GM23338 (cell line): ENCODE measurements around the gene STXBP5. TPM values are rescaled to one million over a fixed set of nuclear protein-coding genes. Genes with fewer than 3 reads are reported as not detected.

ENCODE experiments used
- ATAC-seq: fragments of 200-7000 bp; cut with Tn5 transposase; 3 replicates; pipeline ENCODE4 v1.9.1; 2020
- DNase-seq: peaks from one replicate; pipeline ENCODE4 v3.0.0-alpha.2; 2015; ENCODE audit warnings: low spot score
- H2AFZ ChIP-seq: fragments of 200-600 bp; sonication (generic); 2 replicates; pipeline ENCODE4 v1.8.0; 2016; ENCODE audit warnings: antibody characterized with exemption, mild to moderate bottlenecking, moderate library complexity
- H3F3A ChIP-seq: fragments of 200-600 bp; sonication (generic); replicated peaks from 2 replicates; pipeline ENCODE4 v1.8.0; 2017; ENCODE audit warnings: antibody characterized with exemption, mixed run types, low read depth
- H3K27ac ChIP-seq: fragments of 200-600 bp; sonication (generic); 2 replicates; pipeline ENCODE4 v1.6.1; 2016; ENCODE audit warnings: low read depth
- H3K27me3 ChIP-seq: fragments of 200-600 bp; sonication (generic); 2 replicates; pipeline ENCODE4 v1.8.0; 2016; ENCODE audit warnings: mild to moderate bottlenecking, mixed run types, moderate library complexity; ENCODE audit not compliant: insufficient read depth
- H3K36me3 ChIP-seq: fragments of 200-600 bp; sonication (generic); 2 replicates; pipeline ENCODE4 v1.8.0; 2016; ENCODE audit warnings: mild to moderate bottlenecking; ENCODE audit not compliant: insufficient read depth
- H3K4me1 ChIP-seq: fragments of 200-600 bp; sonication (generic); 2 replicates; pipeline ENCODE4 v1.8.0; 2016; ENCODE audit warnings: mild to moderate bottlenecking, moderate library complexity; ENCODE audit not compliant: insufficient read depth
- H3K4me2 ChIP-seq: fragments of 200-600 bp; sonication (generic); 2 replicates; pipeline ENCODE4 v1.7.1; 2017; ENCODE audit warnings: mixed run types
- H3K4me3 ChIP-seq: fragments of 200-600 bp; sonication (generic); 2 replicates; pipeline ENCODE4 v1.6.1; 2016; ENCODE audit warnings: mixed run types
- H3K79me2 ChIP-seq: fragments of 200-600 bp; sonication (generic); replicated peaks from 2 replicates; pipeline ENCODE4 v1.8.0; 2017; ENCODE audit warnings: mild to moderate bottlenecking; ENCODE audit not compliant: insufficient read depth
- H3K9me2 ChIP-seq: fragments of 200-600 bp; sonication (generic); 2 replicates; pipeline ENCODE4 v1.8.0; 2017; ENCODE audit not compliant: insufficient read depth
- H4K20me1 ChIP-seq: fragments of 200-600 bp; sonication (generic); replicated peaks from 2 replicates; pipeline ENCODE4 v1.8.0; 2017; ENCODE audit warnings: mild to moderate bottlenecking; ENCODE audit not compliant: insufficient read depth
- H3K27ac Mint-ChIP-seq: 2 replicates; pipeline ENCODE4 v1.8.0; 2020; ENCODE audit warnings: inconsistent platforms, mild to moderate bottlenecking, moderate library complexity, mixed read lengths
- H3K27me3 Mint-ChIP-seq: 3 replicates; pipeline ENCODE4 v1.8.0; 2022; ENCODE audit warnings: low read depth, mild to moderate bottlenecking, moderate library complexity, mixed read lengths, inconsistent platforms; ENCODE audit not compliant: insufficient read depth, poor library complexity
- H3K36me3 Mint-ChIP-seq: 3 replicates; pipeline ENCODE4 v1.8.0; 2021; ENCODE audit warnings: low read depth, mild to moderate bottlenecking, inconsistent platforms, moderate library complexity, mixed read lengths
- H3K4me1 Mint-ChIP-seq: 3 replicates; pipeline ENCODE4 v1.8.0; 2020; ENCODE audit warnings: mild to moderate bottlenecking, inconsistent platforms, mixed read lengths
- H3K4me3 Mint-ChIP-seq: 3 replicates; pipeline ENCODE4 v1.8.0; 2021; ENCODE audit warnings: moderate library complexity, mild to moderate bottlenecking, inconsistent platforms, mixed read lengths
- H3K9me3 Mint-ChIP-seq: 3 replicates; pipeline ENCODE4 v1.8.0; 2020; ENCODE audit warnings: moderate library complexity, mild to moderate bottlenecking, inconsistent platforms, mixed read lengths
- CREB1 ChIP-seq: fragments of 250-450 bp; sonication (Bioruptor Pico); IDR thresholded peaks from 2 replicates; pipeline ENCODE4 v1.5.0; 2020; ENCODE audit warnings: low read depth, mild to moderate bottlenecking, moderate library complexity
- CTCF ChIP-seq, 2 experiments: fragments of 200-600 bp in 1 of 2; sonication (generic) in 1 of 2; conservative IDR thresholded peaks; 2 replicates each; pipeline versions ENCODE4 v1.5.1 to v1.6.1; 2016 to 2017; ENCODE audit warnings: antibody characterized with exemption in 2 of 2, low read depth in 2 of 2, mild to moderate bottlenecking in 2 of 2, moderate library complexity in 1 of 2
- EZH2 ChIP-seq: fragments of 200-600 bp; sonication (generic); IDR thresholded peaks from one replicate; pipeline ENCODE4 v1.8.0; 2017; ENCODE audit warnings: antibody characterized with exemption, mild to moderate bottlenecking, low read depth; ENCODE audit not compliant: unreplicated experiment
- EZH2phosphoT487 ChIP-seq: fragments of 200-600 bp; sonication (generic); IDR thresholded peaks from one replicate; pipeline ENCODE4 v1.8.1; 2018; ENCODE audit warnings: antibody characterized with exemption; ENCODE audit not compliant: unreplicated experiment
- JUNB ChIP-seq: IDR thresholded peaks from one replicate; pipeline ENCODE4 v1.6.1; 2016; ENCODE audit warnings: antibody characterized with exemption; ENCODE audit not compliant: unreplicated experiment
- NANOG ChIP-seq: IDR thresholded peaks from 2 replicates; pipeline ENCODE4 v1.6.1; 2016; ENCODE audit warnings: antibody characterized with exemption, borderline replicate concordance
- STAT1 ChIP-seq: IDR thresholded peaks from one replicate; pipeline ENCODE4 v1.6.1; 2016; ENCODE audit warnings: antibody characterized with exemption; ENCODE audit not compliant: unreplicated experiment
- ZNF114 ChIP-seq: fragments of 250-450 bp; sonication (Bioruptor Pico); IDR thresholded peaks from 2 replicates; pipeline ENCODE4 v1.5.0; 2020; ENCODE audit warnings: mild to moderate bottlenecking, moderate library complexity
- ZNF462 ChIP-seq: fragments of 250-450 bp; sonication (Bioruptor Pico); IDR thresholded peaks from 2 replicates; pipeline ENCODE4 v1.5.0; 2020; ENCODE audit warnings: mild to moderate bottlenecking, moderate library complexity
- polyA plus RNA-seq: library from polyadenylated mRNA; unstranded; fragments of >200 nt; fragmentation: Nextera tagmentation; extraction: Ambion mirVana; gene quantifications from 2 replicates; pipeline ENCODE4 v1.2.1, GENCODE V29; 2016
- total RNA-seq: library from RNA; depleted of rRNA; stranded (reverse); fragments of >200 nt; shearing (Covaris generic); gene quantifications from 2 replicates; pipeline ENCODE4 v1.2.3, GENCODE V29; 2014
- TF ChIP-seq, protein P1 (sequence below): IDR thresholded peaks from 2 replicates; pipeline ENCODE4 v1.6.1; 2016; ENCODE audit warnings: antibody characterized with exemption
- TF ChIP-seq, protein P2 (sequence below): IDR thresholded peaks from one replicate; pipeline ENCODE4 v1.6.1; 2018; ENCODE audit warnings: antibody characterized with exemption; ENCODE audit not compliant: unreplicated experiment

Gene STXBP5
- total and polyA plus RNA-seq, 2 experiments from 2014 or later, result 3.9 to 17.8 TPM

GRCh38 chr6:147278891-147279290 is 74.7 kb downstream of the STXBP5 start:
- TF ChIP-seq, protein P1, sequence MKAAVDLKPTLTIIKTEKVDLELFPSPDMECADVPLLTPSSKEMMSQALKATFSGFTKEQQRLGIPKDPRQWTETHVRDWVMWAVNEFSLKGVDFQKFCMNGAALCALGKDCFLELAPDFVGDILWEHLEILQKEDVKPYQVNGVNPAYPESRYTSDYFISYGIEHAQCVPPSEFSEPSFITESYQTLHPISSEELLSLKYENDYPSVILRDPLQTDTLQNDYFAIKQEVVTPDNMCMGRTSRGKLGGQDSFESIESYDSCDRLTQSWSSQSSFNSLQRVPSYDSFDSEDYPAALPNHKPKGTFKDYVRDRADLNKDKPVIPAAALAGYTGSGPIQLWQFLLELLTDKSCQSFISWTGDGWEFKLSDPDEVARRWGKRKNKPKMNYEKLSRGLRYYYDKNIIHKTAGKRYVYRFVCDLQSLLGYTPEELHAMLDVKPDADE, result no peak
- no peak for TF ChIP-seq CTCF (conservative IDR thresholded peaks at IDR 0.05; ENCODE audit: low read depth in 2 of 2)
- TF ChIP-seq, protein P2, sequence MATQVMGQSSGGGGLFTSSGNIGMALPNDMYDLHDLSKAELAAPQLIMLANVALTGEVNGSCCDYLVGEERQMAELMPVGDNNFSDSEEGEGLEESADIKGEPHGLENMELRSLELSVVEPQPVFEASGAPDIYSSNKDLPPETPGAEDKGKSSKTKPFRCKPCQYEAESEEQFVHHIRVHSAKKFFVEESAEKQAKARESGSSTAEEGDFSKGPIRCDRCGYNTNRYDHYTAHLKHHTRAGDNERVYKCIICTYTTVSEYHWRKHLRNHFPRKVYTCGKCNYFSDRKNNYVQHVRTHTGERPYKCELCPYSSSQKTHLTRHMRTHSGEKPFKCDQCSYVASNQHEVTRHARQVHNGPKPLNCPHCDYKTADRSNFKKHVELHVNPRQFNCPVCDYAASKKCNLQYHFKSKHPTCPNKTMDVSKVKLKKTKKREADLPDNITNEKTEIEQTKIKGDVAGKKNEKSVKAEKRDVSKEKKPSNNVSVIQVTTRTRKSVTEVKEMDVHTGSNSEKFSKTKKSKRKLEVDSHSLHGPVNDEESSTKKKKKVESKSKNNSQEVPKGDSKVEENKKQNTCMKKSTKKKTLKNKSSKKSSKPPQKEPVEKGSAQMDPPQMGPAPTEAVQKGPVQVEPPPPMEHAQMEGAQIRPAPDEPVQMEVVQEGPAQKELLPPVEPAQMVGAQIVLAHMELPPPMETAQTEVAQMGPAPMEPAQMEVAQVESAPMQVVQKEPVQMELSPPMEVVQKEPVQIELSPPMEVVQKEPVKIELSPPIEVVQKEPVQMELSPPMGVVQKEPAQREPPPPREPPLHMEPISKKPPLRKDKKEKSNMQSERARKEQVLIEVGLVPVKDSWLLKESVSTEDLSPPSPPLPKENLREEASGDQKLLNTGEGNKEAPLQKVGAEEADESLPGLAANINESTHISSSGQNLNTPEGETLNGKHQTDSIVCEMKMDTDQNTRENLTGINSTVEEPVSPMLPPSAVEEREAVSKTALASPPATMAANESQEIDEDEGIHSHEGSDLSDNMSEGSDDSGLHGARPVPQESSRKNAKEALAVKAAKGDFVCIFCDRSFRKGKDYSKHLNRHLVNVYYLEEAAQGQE, result no peak
- TF ChIP-seq STAT1, result no peak
- no peak for TF ChIP-seq NANOG
- TF ChIP-seq JUNB, result no peak
- no peak for TF ChIP-seq CREB1 (CRISPR knock-in tag)
- no peak for TF ChIP-seq EZH2
- no peak for TF ChIP-seq ZNF114 (CRISPR knock-in tag)
- no peak for TF ChIP-seq ZNF462
- no peak for TF ChIP-seq EZH2phosphoT487
- H3K36me3 Mint-ChIP-seq, result peaks cover 32% of the 10 kb centered on the region
- no peaks in the 10 kb centered on the region for H3K4me1 Mint-ChIP-seq
- H3K27me3 Mint-ChIP-seq, result no peaks in the 10 kb centered on the region
- Histone ChIP-seq H3K4me3 (no peak overlapping the region), H3F3A (no peaks in the 10 kb centered on the region), H3K79me2 (no peaks in the 10 kb centered on the region), H3K27me3 (no peaks in the 10 kb centered on the region), H3K9me2 (no peaks in the 10 kb centered on the region), H4K20me1 (no peaks in the 10 kb centered on the region; the same call in 1 of the 2 replicates), H2AFZ (no peak overlapping the region), H3K36me3 (peaks cover 9% of the 10 kb centered on the region; the same call in 1 of the 2 replicates), H3K4me2 (no peak overlapping the region), H3K27ac (no peak overlapping the region), H3K4me1 (no peaks in the 10 kb centered on the region)
- ATAC-seq (no peak), DNase-seq (no peak)
- H3K27ac Mint-ChIP-seq, result no peak overlapping the region
- H3K4me3 Mint-ChIP-seq, result no peak overlapping the region
- 0 out of 3 replicates have a peak, but pooled peaks cover 2% of the 10 kb centered on the region for H3K9me3 Mint-ChIP-seq
